Endothelial cell of umbilical vein (primary cell): ENCODE data around the gene ELMO1. TPM values are rescaled to one million over a fixed set of nuclear protein-coding genes. Genes with fewer than 3 reads are reported as not detected.

ENCODE experiments used
- BruUV-seq: library from RNA; stranded (reverse); fragments of 400-500 nt; replicated peaks from 2 replicates; lab custom pipeline; 2021; lab: Mats Ljungman, UMichigan
- CTCF ChIA-PET: fragments of 300-600, 350-600 bp; sonication (Branson Sonifier 250); formaldehyde crosslinking; loops from one replicate; lab custom pipeline; 2021; ENCODE audit warnings: antibody characterized with exemption, inconsistent platforms; lab: Charles Lee
- POLR2A ChIA-PET: fragments of 300-600, 350-600 bp; sonication (Branson Sonifier 250); formaldehyde crosslinking; loops from one replicate; lab custom pipeline; 2021; ENCODE audit warnings: antibody characterized with exemption, inconsistent platforms; lab: Charles Lee
- DNase-seq: peaks from one replicate; pipeline ENCODE4 v3.0.0-alpha.2; 2011; ENCODE audit warnings: low read depth, low spot score
- FAIRE-seq: peaks from 2 replicates; lab custom pipeline; 2011; peaks lifted over from hg19 to GRCh38; lab: Jason Lieb, UNC
- H2AFZ ChIP-seq: 2 replicates; pipeline ENCODE4 v1.6.0; 2012; ENCODE audit warnings: low read depth, low read length, control low read depth, inconsistent platforms
- H3K27ac ChIP-seq: 2 replicates; pipeline ENCODE4 v1.5.1; 2011; ENCODE audit warnings: low read depth, mild to moderate bottlenecking, control low read depth, low read length, moderate library complexity; ENCODE audit not compliant: insufficient read depth
- H3K27me3 ChIP-seq, 2 experiments: 2 replicates each; pipeline versions ENCODE4 v1.6.0 to v1.6.1; 2011; ENCODE audit warnings: low read length in 2 of 2, mixed read lengths in 1 of 2; ENCODE audit not compliant: control insufficient read depth in 2 of 2, insufficient read depth in 2 of 2
- H3K36me3 ChIP-seq, 2 experiments: 2 replicates in 1 of 2; 3 replicates in 1 of 2; pipeline ENCODE4 v1.5.1; 2011; ENCODE audit warnings: low read length in 2 of 2, mild to moderate bottlenecking in 1 of 2, moderate library complexity in 1 of 2; ENCODE audit not compliant: control insufficient read depth in 2 of 2, insufficient read depth in 2 of 2; ENCODE audit errors: extremely low read depth in 1 of 2
- H3K4me1 ChIP-seq: 3 replicates; pipeline ENCODE4 v1.5.1; 2011; ENCODE audit warnings: mild to moderate bottlenecking, low read length; ENCODE audit not compliant: control insufficient read depth, insufficient read depth; ENCODE audit errors: extremely low read depth
- H3K4me2 ChIP-seq: 2 replicates; pipeline ENCODE4 v1.6.1; 2011; ENCODE audit warnings: low read length, control low read depth, mixed read lengths; ENCODE audit not compliant: insufficient read depth
- H3K4me3 ChIP-seq, 3 experiments: fragments of 200-600 bp in 1 of 3; sonication (generic), shearing (Covaris generic) in 1 of 3; replicated peaks in 1 of 3; 2 replicates each; pipeline ENCODE4 v1.5.1; 2011 to 2016; ENCODE audit warnings: control low read depth in 3 of 3, low read length in 3 of 3, mild to moderate bottlenecking in 2 of 3, inconsistent platforms in 1 of 3, low read depth in 1 of 3, moderate library complexity in 1 of 3; ENCODE audit not compliant: insufficient read depth in 1 of 3
- H3K79me2 ChIP-seq: 2 replicates; pipeline ENCODE4 v1.6.0; 2012; ENCODE audit warnings: low read length, inconsistent platforms; ENCODE audit not compliant: control insufficient read depth, insufficient read depth
- H3K9ac ChIP-seq: replicated peaks from 2 replicates; pipeline ENCODE3; 2011; ENCODE audit warnings: low read length, control low read depth; ENCODE audit not compliant: insufficient read depth; ENCODE audit errors: extremely low read depth
- H3K9me1 ChIP-seq: replicated peaks from 3 replicates; pipeline ENCODE4 v1.6.0; 2011; ENCODE audit warnings: mild to moderate bottlenecking, low read length; ENCODE audit not compliant: control insufficient read depth, insufficient read depth; ENCODE audit errors: extremely low read depth
- H3K9me3 ChIP-seq: replicated peaks from 2 replicates; pipeline ENCODE4 v1.5.1; 2012; ENCODE audit warnings: low read length, inconsistent platforms; ENCODE audit not compliant: control insufficient read depth, insufficient read depth
- H4K20me1 ChIP-seq: replicated peaks from 2 replicates; pipeline ENCODE3; 2011; ENCODE audit warnings: mild to moderate bottlenecking, low read length; ENCODE audit not compliant: control insufficient read depth, insufficient read depth; ENCODE audit errors: extremely low read depth
- EZH2 ChIP-seq: IDR thresholded peaks from 2 replicates; pipeline ENCODE4 v1.6.1; 2012; ENCODE audit warnings: borderline replicate concordance, low read depth, mild to moderate bottlenecking, moderate library complexity, low read length, inconsistent platforms; ENCODE audit not compliant: severe bottlenecking
- FOS ChIP-seq: IDR thresholded peaks from 2 replicates; pipeline ENCODE4 v1.6.1; 2011; ENCODE audit warnings: mild to moderate bottlenecking, low read length, moderate library complexity, borderline replicate concordance; ENCODE audit not compliant: insufficient read depth
- GATA2 ChIP-seq: IDR thresholded peaks from 2 replicates; pipeline ENCODE4 v1.7.0; 2011; ENCODE audit warnings: low read depth, mild to moderate bottlenecking, moderate library complexity, mixed read lengths, low read length; ENCODE audit not compliant: insufficient read length, insufficient read depth
- JUN ChIP-seq: IDR thresholded peaks from 2 replicates; pipeline ENCODE4 v1.6.1; 2011; ENCODE audit warnings: borderline replicate concordance, low read depth; ENCODE audit not compliant: insufficient read length, insufficient read depth
- MYC ChIP-seq: IDR thresholded peaks from one replicate; pipeline ENCODE4 v1.6.1; 2011; ENCODE audit warnings: mild to moderate bottlenecking, low read depth, low read length
- POLR2A ChIP-seq: IDR thresholded peaks from 2 replicates; pipeline ENCODE4 v1.6.1; 2012; ENCODE audit warnings: low read depth, mild to moderate bottlenecking, control low read depth, low read length
- POLR2AphosphoS5 ChIP-seq: IDR thresholded peaks from 2 replicates; pipeline ENCODE4 v1.6.1; 2012; ENCODE audit warnings: low read depth, mild to moderate bottlenecking, control low read depth, low read length, moderate library complexity; ENCODE audit not compliant: insufficient read depth
- dilution Hi-C: fragments of 300-500 bp; cut with MboI; formaldehyde crosslinking; loops from one replicate; pipeline ENCODE4 v1.15.0; 2019; ENCODE audit warnings: low sequenced_read_pairs; ENCODE audit not compliant: extremely low pct_ligation_motif_present
- intact Hi-C: fragments of 100-400 bp; cut with micrococcal nuclease; formaldehyde crosslinking; loops from one replicate; pipeline ENCODE4 v1.10.0; 2022
- polyA plus RNA-seq, 4 experiments: library from polyadenylated mRNA; depleted of rRNA in 3 of 4; stranded (reverse) in 3 of 4; unstranded in 1 of 4; fragments of >200 nt; gene quantifications; 2 replicates each; pipeline versions ENCODE4 v1.2.1 to v1.2.3, GENCODE V29; 2011 to 2012; ENCODE audit warnings: missing spikeins in 1 of 4
- total RNA-seq: library from RNA; stranded (reverse); gene quantifications from 2 replicates; pipeline ENCODE4 v1.2.3, GENCODE V29; 2021
- TF ChIP-seq, protein P1 (sequence below), 2 donors: IDR thresholded peaks; 1 replicate in 1 of 2; 2 replicates in 1 of 2; pipeline ENCODE4 v1.5.1; 2011; ENCODE audit warnings: low read length in 2 of 2, mild to moderate bottlenecking in 2 of 2, moderate library complexity in 2 of 2, control low read depth in 1 of 2, inconsistent platforms in 1 of 2, low read depth in 1 of 2; ENCODE audit not compliant: insufficient read depth in 1 of 2; ENCODE audit errors: extremely low read depth in 1 of 2
- TF ChIP-seq, protein P2 (sequence below): IDR thresholded peaks from 2 replicates; pipeline ENCODE4 v1.6.1; 2011; ENCODE audit not compliant: insufficient read depth, insufficient read length

The ELMO1 gene
- total and polyA plus RNA-seq, 2 donors (not counting 3 experiments of a cell fraction or from before 2014, with no cell fraction given), result 17.0 to 30.6 TPM

DNA sequence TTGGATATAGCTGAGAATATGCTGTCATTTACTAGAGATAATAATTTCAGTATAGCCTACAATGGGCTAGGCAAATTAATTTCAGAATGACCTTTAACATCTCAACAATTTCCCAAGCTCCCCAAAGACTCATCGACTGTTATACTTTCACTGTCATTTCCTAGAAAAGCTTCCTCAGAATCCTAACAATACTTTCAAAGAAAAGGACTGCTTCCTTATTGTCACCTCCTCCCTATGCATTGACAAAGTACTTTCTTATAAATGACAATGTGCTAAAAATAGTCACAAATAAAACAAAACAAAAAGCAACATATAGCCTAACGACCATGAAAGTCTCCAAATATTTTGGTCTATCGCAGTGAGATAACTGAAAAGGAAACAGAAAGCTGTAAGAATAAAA is 272.6 kb downstream of the ELMO1 start:
- Histone ChIP-seq H3K27me3 (no peaks in the 10 kb centered on the region), H3K36me3 (peaks cover 0 to under 1% of the 10 kb centered on the region in 2 experiments), H3K9me3 (no peaks in the 10 kb centered on the region), H3K27ac (no peak overlapping the region), H3K4me3 (no peak overlapping the region), H3K79me2 (no peaks in the 10 kb centered on the region), H3K9ac (no peak overlapping the region), H3K4me2 (no peak overlapping the region), H4K20me1 (no peaks in the 10 kb centered on the region), H3K9me1 (no peaks in the 10 kb centered on the region), H2AFZ (no peak overlapping the region), H3K4me1 (no peaks in the 10 kb centered on the region)
- DNase-seq (no peak), FAIRE-seq (no peak)
- TF ChIP-seq JUN (no peak), MYC (no peak), POLR2AphosphoS5 (no peak), EZH2 (no peak), FOS (no peak), GATA2 (no peak), POLR2A (no peak)
- TF ChIP-seq, protein P1, sequence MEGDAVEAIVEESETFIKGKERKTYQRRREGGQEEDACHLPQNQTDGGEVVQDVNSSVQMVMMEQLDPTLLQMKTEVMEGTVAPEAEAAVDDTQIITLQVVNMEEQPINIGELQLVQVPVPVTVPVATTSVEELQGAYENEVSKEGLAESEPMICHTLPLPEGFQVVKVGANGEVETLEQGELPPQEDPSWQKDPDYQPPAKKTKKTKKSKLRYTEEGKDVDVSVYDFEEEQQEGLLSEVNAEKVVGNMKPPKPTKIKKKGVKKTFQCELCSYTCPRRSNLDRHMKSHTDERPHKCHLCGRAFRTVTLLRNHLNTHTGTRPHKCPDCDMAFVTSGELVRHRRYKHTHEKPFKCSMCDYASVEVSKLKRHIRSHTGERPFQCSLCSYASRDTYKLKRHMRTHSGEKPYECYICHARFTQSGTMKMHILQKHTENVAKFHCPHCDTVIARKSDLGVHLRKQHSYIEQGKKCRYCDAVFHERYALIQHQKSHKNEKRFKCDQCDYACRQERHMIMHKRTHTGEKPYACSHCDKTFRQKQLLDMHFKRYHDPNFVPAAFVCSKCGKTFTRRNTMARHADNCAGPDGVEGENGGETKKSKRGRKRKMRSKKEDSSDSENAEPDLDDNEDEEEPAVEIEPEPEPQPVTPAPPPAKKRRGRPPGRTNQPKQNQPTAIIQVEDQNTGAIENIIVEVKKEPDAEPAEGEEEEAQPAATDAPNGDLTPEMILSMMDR (IDR thresholded peaks at IDR 0.05; ENCODE audit: extremely low read depth in 1 of 2, insufficient read depth in 1 of 2, low read depth in 1 of 2, low read length in 2 of 2), result no peak
- TF ChIP-seq, protein P2, sequence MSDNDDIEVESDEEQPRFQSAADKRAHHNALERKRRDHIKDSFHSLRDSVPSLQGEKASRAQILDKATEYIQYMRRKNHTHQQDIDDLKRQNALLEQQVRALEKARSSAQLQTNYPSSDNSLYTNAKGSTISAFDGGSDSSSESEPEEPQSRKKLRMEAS, result no peak
- intact Hi-C loops (no loop called here), dilution Hi-C loops (loop anchor here (25.0 kb wide), 1 partner anchor 189 kb away; no protein-coding TSS in a partner anchor)
- no TSS peak for BruUV-seq
- ChIA-PET POLR2A (no interaction called here), CTCF (interaction anchor here (0.8 to 11.1 kb wide), 6 partner anchors 41 to 689 kb away, joined by 3 to 366 read pairs (median 4); no protein-coding TSS in a partner anchor)
